HepG2 (cell line): Measurements from ENCODE around the gene MAB21L4.

ENCODE experiments used
- CEBPG ChIP-seq: IDR thresholded peaks from 2 replicates; pipeline ENCODE4 v1.6.1; 2016
- CTCF ChIP-seq: sonication (generic); formaldehyde crosslinking; IDR thresholded peaks from 2 replicates; pipeline ENCODE4 v1.5.0; 2020; ENCODE audit warnings: mild to moderate bottlenecking, missing genetic modification reagents, moderate library complexity
- TEAD2 ChIP-seq: sonication (generic); formaldehyde crosslinking; IDR thresholded peaks from 2 replicates; pipeline ENCODE4 v1.9.0; 2021; ENCODE audit warnings: missing genetic modification reagents

GRCh38 chr2:240927390-240927781 is 31.4 kb upstream of the MAB21L4 start:
- no peak for TF ChIP-seq TEAD2 (CRISPR knock-in tag)
- TF ChIP-seq CTCF (CRISPR knock-in tag): no peak
- TF ChIP-seq CEBPG (CRISPR knock-in tag): no peak
